Panc1 (cell line): ENCODE measurements around the gene KRT6A. TPM values are rescaled to one million over a fixed set of nuclear protein-coding genes. Genes with fewer than 3 reads are reported as not detected.
"Not testable (repeated sequence)": the region's sequence is repeated elsewhere in the genome, so short reads cannot be mapped to it uniquely, and the experiment has no call there.

Experiments used
- ATAC-seq: fragments of 200-7000 bp; cut with Tn5 transposase; 2 replicates; pipeline ENCODE4 v1.9.1; 2020; ENCODE audit warnings: mild to moderate bottlenecking, moderate library complexity
- BruUV-seq: library from RNA; stranded (reverse); fragments of 400-500 nt; replicated peaks from 2 replicates; lab custom pipeline; 2021; lab: Mats Ljungman, UMichigan
- CTCF ChIA-PET: fragments of 300-600 bp; sonication (Branson Sonifier 250); formaldehyde crosslinking; loops from one replicate; lab custom pipeline; 2022; ENCODE audit warnings: antibody characterized with exemption; lab: Charles Lee
- POLR2A ChIA-PET: fragments of 300-600 bp; sonication (Branson Sonifier 250); formaldehyde crosslinking; loops from one replicate; lab custom pipeline; 2022; ENCODE audit warnings: antibody characterized with exemption; lab: Charles Lee
- DNase-seq: peaks from one replicate; pipeline ENCODE4 v3.0.0-alpha.2; 2010; ENCODE audit warnings: low read depth, low spot score
- H3K27ac ChIP-seq: 2 replicates; pipeline ENCODE4 v1.5.1; 2011; ENCODE audit warnings: mild to moderate bottlenecking, low read length, inconsistent platforms
- H3K27me3 ChIP-seq: fragments of 200-500 bp; sonication (Bioruptor generic); 2 replicates; pipeline ENCODE4 v1.6.0; 2014; ENCODE audit warnings: low read length, inconsistent platforms; ENCODE audit not compliant: control insufficient read depth, insufficient read depth
- H3K36me3 ChIP-seq: fragments of 200-500 bp; sonication (Bioruptor generic); 2 replicates; pipeline ENCODE4 v1.5.1; 2014; ENCODE audit warnings: inconsistent platforms, mild to moderate bottlenecking, low read length, moderate library complexity; ENCODE audit not compliant: control insufficient read depth, insufficient read depth
- H3K4me1 ChIP-seq: 2 replicates; pipeline ENCODE4 v1.5.1; 2011; ENCODE audit warnings: inconsistent platforms, mild to moderate bottlenecking, low read length, moderate library complexity; ENCODE audit not compliant: control insufficient read depth, insufficient read depth
- H3K4me3 ChIP-seq, 2 experiments: 2 replicates each; pipeline ENCODE4 v1.5.1; 2011 to 2012; ENCODE audit warnings: low read depth in 2 of 2, low read length in 2 of 2, mild to moderate bottlenecking in 2 of 2, inconsistent platforms in 1 of 2, moderate library complexity in 1 of 2
- H3K9me3 ChIP-seq: fragments of 200-500 bp; sonication (Bioruptor generic); 2 replicates; pipeline ENCODE4 v1.5.1; 2014; ENCODE audit warnings: low read depth, mild to moderate bottlenecking, inconsistent platforms, low read length, moderate library complexity; ENCODE audit not compliant: control insufficient read depth, insufficient read depth
- POLR2AphosphoS5 ChIP-seq: IDR thresholded peaks from 2 replicates; pipeline ENCODE4 v1.6.1; 2012; ENCODE audit warnings: mild to moderate bottlenecking, low read depth, low read length, moderate library complexity
- SIN3A ChIP-seq: IDR thresholded peaks from 2 replicates; pipeline ENCODE4 v1.6.1; 2012; ENCODE audit warnings: low read depth, mild to moderate bottlenecking, low read length, moderate library complexity, borderline replicate concordance; ENCODE audit not compliant: insufficient read depth
- TCF7L2 ChIP-seq: IDR thresholded peaks from 2 replicates; pipeline ENCODE4 v1.6.1; 2011; ENCODE audit warnings: mild to moderate bottlenecking, low read depth, low read length, inconsistent platforms
- in situ Hi-C: cut with HindIII; loops from 2 replicates; pipeline ENCODE4 v1.10.0; 2016; ENCODE audit warnings: low sequenced_read_pairs, low pct_unique_long_range_greater_than_20kb
- intact Hi-C: fragments of 100-400 bp; cut with micrococcal nuclease; formaldehyde crosslinking; loops from one replicate; pipeline ENCODE4 v1.10.0; 2022; ENCODE audit not compliant: unreplicated experiment
- total RNA-seq: library from RNA; stranded (reverse); gene quantifications from one replicate; pipeline ENCODE4 v1.2.1, GENCODE V29; 2021; ENCODE audit not compliant: unreplicated experiment
- TF ChIP-seq, protein P1 (sequence below): fragments of 450-650 bp; IDR thresholded peaks from 2 replicates; pipeline ENCODE4 v1.5.1; 2017; ENCODE audit warnings: mild to moderate bottlenecking
- TF ChIP-seq, protein P2 (sequence below), 2 experiments: IDR thresholded peaks; 2 replicates each; pipeline ENCODE4 v1.6.1; 2011 to 2012; ENCODE audit warnings: low read depth in 2 of 2, control low read depth in 1 of 2, low read length in 1 of 2, mild to moderate bottlenecking in 1 of 2, moderate library complexity in 1 of 2; ENCODE audit not compliant: insufficient read depth in 1 of 2

Gene KRT6A
- total RNA-seq, 1 experiment from 2014 or later = not detected

DNA sequence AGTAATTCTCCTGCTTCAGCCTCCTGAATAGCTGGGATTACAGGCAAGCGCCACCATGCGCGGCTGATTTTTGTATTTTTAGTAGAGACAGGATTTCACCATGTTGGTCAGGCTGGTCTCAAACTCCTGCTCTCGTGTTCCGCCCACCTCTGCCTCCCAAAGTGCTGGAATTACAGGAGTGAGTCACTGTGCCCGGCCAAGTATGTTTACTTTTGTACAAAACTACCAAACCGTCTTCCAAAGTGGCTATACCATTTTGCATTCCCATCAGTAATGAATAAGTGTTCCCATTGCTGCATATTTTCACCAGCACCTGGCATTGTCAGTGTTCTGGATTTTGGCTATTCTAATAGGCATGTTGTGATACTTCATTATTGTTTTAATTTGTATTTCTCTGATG lies 8.4 kb upstream of the KRT6A start:
- in situ Hi-C loops (no loop called here), intact Hi-C loops (no loop called here)
- CTCF ChIA-PET = no interaction called here
- ATAC-seq (no peak), DNase-seq (no peak)
- no peaks in the 10 kb centered on the region for H3K4me1 ChIP-seq
- no peak for TF ChIP-seq POLR2AphosphoS5
- no peak for TF ChIP-seq SIN3A
- no peak for TF ChIP-seq TCF7L2
- TF ChIP-seq, protein P1, sequence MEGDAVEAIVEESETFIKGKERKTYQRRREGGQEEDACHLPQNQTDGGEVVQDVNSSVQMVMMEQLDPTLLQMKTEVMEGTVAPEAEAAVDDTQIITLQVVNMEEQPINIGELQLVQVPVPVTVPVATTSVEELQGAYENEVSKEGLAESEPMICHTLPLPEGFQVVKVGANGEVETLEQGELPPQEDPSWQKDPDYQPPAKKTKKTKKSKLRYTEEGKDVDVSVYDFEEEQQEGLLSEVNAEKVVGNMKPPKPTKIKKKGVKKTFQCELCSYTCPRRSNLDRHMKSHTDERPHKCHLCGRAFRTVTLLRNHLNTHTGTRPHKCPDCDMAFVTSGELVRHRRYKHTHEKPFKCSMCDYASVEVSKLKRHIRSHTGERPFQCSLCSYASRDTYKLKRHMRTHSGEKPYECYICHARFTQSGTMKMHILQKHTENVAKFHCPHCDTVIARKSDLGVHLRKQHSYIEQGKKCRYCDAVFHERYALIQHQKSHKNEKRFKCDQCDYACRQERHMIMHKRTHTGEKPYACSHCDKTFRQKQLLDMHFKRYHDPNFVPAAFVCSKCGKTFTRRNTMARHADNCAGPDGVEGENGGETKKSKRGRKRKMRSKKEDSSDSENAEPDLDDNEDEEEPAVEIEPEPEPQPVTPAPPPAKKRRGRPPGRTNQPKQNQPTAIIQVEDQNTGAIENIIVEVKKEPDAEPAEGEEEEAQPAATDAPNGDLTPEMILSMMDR = no peak
- TF ChIP-seq, protein P2, sequence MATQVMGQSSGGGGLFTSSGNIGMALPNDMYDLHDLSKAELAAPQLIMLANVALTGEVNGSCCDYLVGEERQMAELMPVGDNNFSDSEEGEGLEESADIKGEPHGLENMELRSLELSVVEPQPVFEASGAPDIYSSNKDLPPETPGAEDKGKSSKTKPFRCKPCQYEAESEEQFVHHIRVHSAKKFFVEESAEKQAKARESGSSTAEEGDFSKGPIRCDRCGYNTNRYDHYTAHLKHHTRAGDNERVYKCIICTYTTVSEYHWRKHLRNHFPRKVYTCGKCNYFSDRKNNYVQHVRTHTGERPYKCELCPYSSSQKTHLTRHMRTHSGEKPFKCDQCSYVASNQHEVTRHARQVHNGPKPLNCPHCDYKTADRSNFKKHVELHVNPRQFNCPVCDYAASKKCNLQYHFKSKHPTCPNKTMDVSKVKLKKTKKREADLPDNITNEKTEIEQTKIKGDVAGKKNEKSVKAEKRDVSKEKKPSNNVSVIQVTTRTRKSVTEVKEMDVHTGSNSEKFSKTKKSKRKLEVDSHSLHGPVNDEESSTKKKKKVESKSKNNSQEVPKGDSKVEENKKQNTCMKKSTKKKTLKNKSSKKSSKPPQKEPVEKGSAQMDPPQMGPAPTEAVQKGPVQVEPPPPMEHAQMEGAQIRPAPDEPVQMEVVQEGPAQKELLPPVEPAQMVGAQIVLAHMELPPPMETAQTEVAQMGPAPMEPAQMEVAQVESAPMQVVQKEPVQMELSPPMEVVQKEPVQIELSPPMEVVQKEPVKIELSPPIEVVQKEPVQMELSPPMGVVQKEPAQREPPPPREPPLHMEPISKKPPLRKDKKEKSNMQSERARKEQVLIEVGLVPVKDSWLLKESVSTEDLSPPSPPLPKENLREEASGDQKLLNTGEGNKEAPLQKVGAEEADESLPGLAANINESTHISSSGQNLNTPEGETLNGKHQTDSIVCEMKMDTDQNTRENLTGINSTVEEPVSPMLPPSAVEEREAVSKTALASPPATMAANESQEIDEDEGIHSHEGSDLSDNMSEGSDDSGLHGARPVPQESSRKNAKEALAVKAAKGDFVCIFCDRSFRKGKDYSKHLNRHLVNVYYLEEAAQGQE (IDR thresholded peaks at IDR 0.05; ENCODE audit: insufficient read depth in 1 of 2, low read depth in 2 of 2, low read length in 1 of 2) = no peak
- H3K27me3 ChIP-seq = peaks cover 9% of the 10 kb centered on the region; the same call in 1 of the 2 replicates
- POLR2A ChIA-PET = no interaction called here
- no peaks in the 10 kb centered on the region for H3K36me3 ChIP-seq
- no TSS peak for BruUV-seq
- no peak overlapping the region for H3K27ac ChIP-seq
- H3K9me3 ChIP-seq = no peaks in the 10 kb centered on the region
- H3K4me3 ChIP-seq = no peak overlapping the region

DNA sequence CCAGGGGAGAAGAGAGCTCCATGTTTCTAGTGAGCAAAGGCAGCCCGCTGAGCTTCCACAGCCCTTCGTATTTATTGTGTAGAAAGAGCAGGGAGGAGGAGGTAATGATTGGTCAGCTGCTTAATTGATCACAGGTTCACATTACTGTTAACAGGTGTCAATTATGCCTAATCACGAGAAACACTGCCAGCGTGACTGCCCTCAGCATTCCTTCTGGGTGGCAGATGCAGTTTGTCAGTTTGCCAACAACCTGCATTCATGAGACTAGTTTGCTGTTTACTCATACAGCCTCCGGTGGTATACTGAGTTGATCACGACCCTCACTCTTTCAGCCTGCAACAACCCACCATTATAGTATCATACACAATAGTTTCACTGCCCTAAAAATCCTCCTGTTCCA lies 7.5 kb upstream of the KRT6A start:
- intact Hi-C loops, H3K4me1 ChIP-seq, in situ Hi-C loops, CTCF ChIA-PET, H3K27me3 ChIP-seq, POLR2A ChIA-PET, H3K9me3 ChIP-seq, DNase-seq, H3K36me3 ChIP-seq, H3K27ac ChIP-seq, BruUV-seq, H3K4me3 ChIP-seq, ATAC-seq: not testable (repeated sequence)

DNA sequence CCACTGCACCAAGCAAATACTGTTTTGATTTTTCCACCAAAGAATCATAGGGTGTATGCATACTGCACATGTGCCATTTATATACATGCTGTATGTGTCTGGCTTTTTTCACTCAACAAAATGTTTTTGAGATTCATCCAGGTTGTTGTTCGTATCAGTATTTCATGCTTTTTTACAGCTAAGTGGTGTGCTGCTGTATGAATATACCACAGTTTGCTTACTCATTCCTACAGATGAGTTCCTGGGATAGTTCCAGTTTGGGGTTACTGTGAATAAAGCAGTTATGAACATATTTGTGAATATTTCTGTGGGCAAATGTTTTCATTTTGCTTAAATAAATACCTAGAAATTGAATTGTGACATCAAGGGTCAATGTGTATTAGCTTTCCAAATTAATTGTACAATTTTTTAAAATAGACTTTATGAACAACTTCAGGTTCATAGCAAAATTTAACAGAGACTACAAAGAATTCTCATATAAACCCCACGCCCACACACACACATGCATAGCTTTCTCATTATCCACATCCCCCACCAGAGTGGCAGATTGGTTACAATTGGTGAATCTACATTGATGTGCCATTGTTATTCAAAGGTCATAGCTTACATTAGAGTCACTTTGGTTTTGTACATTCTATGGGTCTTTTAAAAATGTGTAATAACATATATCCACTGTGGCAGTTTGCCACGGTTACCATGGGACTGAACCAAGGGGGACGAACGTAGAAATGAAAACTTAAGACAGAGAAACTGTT lies 6.9 kb upstream of the KRT6A start:
- no peaks in the 10 kb centered on the region for H3K9me3 ChIP-seq
- in situ Hi-C loops (no loop called here), intact Hi-C loops (no loop called here)
- TF ChIP-seq, protein P2 (IDR thresholded peaks at IDR 0.05; ENCODE audit: insufficient read depth in 1 of 2, low read depth in 2 of 2, low read length in 1 of 2) = no peak
- POLR2A ChIA-PET = no interaction called here
- H3K27ac ChIP-seq = no peak overlapping the region
- BruUV-seq = no TSS peak
- no peak for DNase-seq
- H3K36me3 ChIP-seq = no peaks in the 10 kb centered on the region
- CTCF ChIA-PET = no interaction called here
- H3K4me1 ChIP-seq = no peaks in the 10 kb centered on the region
- peaks cover 3% of the 10 kb centered on the region; the same call in 1 of the 2 replicates for H3K27me3 ChIP-seq
- no peak overlapping the region for H3K4me3 ChIP-seq
- ATAC-seq = no peak
